Glutamatergic neuron (in vitro differentiated cells): Measurements from ENCODE around the gene DUS1L. TPM values are rescaled to one million over a fixed set of nuclear protein-coding genes. Genes with fewer than 3 reads are reported as not detected.

Experiments
- DNase-seq: peaks from one replicate; pipeline ENCODE4 v3.0.0; 2022
- H3K27ac Mint-ChIP-seq: one replicate; pipeline ENCODE4 v1.8.0; 2020; ENCODE audit warnings: mild to moderate bottlenecking, mixed read lengths, inconsistent platforms; ENCODE audit not compliant: unreplicated experiment
- H3K27me3 Mint-ChIP-seq: one replicate; pipeline ENCODE4 v1.8.0; 2020; ENCODE audit warnings: mild to moderate bottlenecking, moderate library complexity, mixed read lengths, inconsistent platforms; ENCODE audit not compliant: unreplicated experiment
- H3K36me3 Mint-ChIP-seq: one replicate; pipeline ENCODE4 v1.8.0; 2020; ENCODE audit warnings: mild to moderate bottlenecking, mixed read lengths, inconsistent platforms; ENCODE audit not compliant: unreplicated experiment
- H3K4me1 Mint-ChIP-seq: one replicate; pipeline ENCODE4 v1.8.0; 2020; ENCODE audit warnings: mild to moderate bottlenecking, low read depth, mixed read lengths, inconsistent platforms; ENCODE audit not compliant: unreplicated experiment
- H3K4me3 Mint-ChIP-seq: one replicate; pipeline ENCODE4 v1.8.0; 2020; ENCODE audit warnings: mild to moderate bottlenecking, mixed read lengths, inconsistent platforms; ENCODE audit not compliant: unreplicated experiment
- H3K9me3 Mint-ChIP-seq: one replicate; pipeline ENCODE4 v1.8.0; 2020; ENCODE audit warnings: mild to moderate bottlenecking, moderate library complexity, mixed read lengths, inconsistent platforms; ENCODE audit not compliant: unreplicated experiment
- CTCF ChIP-seq: fragments of 200-600 bp; sonication (generic); IDR thresholded peaks from one replicate; pipeline ENCODE4 v1.5.0; 2021; ENCODE audit not compliant: partially characterized antibody, unreplicated experiment
- total RNA-seq: library from RNA; stranded (reverse); fragmentation: NEBNext Ultra II Directional; extraction: Animal tissue kit (Norgen Biotek cat#: 25700); gene quantifications from one replicate; pipeline ENCODE4 v1.2.1, GENCODE V29; 2021; ENCODE audit not compliant: unreplicated experiment

The DUS1L gene
- total RNA-seq, 1 donor from 2014 or later, result 122 TPM

GRCh38 chr17:82108038-82108437, 42.4 kb upstream of the DUS1L start:
- Mint-ChIP-seq H3K9me3 (peaks cover 12% of the 10 kb centered on the region), H3K27ac (no peak overlapping the region), H3K4me3 (no peak overlapping the region), H3K36me3 (no peaks in the 10 kb centered on the region), H3K27me3 (peaks cover 4% of the 10 kb centered on the region), H3K4me1 (peaks cover 17% of the 10 kb centered on the region)
- DNase-seq, result peak; percentile 16
- no peak for TF ChIP-seq CTCF

- DNase-seq, result peak; percentile 22
- H3K4me3 Mint-ChIP-seq, result no peak overlapping the region
- no peak for TF ChIP-seq CTCF
- H3K9me3 Mint-ChIP-seq, result peaks cover 14% of the 10 kb centered on the region
- no peaks in the 10 kb centered on the region for H3K36me3 Mint-ChIP-seq
- peaks cover 5% of the 10 kb centered on the region for H3K27me3 Mint-ChIP-seq
- no peak overlapping the region for H3K27ac Mint-ChIP-seq
- H3K4me1 Mint-ChIP-seq, result peaks cover 17% of the 10 kb centered on the region
Measured at GRCh38 chr17:82107341-82107860, 41.8 kb upstream of the DUS1L start.

GRCh38 chr17:82106688-82107305, 41.2 kb upstream of the DUS1L start:
- no peak overlapping the region for H3K4me3 Mint-ChIP-seq
- H3K4me1 Mint-ChIP-seq, result peaks cover 17% of the 10 kb centered on the region
- H3K36me3 Mint-ChIP-seq, result no peaks in the 10 kb centered on the region
- peak; percentile 44 for DNase-seq
- peak overlapping the region; percentile 82 for H3K27ac Mint-ChIP-seq
- H3K9me3 Mint-ChIP-seq, result peaks cover 14% of the 10 kb centered on the region
- peaks cover 7% of the 10 kb centered on the region for H3K27me3 Mint-ChIP-seq
- no peak for TF ChIP-seq CTCF

GRCh38 chr17:82105882-82106687, 40.5 kb upstream of the DUS1L start:
- Mint-ChIP-seq H3K9me3 (peaks cover 14% of the 10 kb centered on the region), H3K4me1 (peaks cover 17% of the 10 kb centered on the region), H3K27ac (peak overlapping the region; percentile 82), H3K4me3 (no peak overlapping the region), H3K27me3 (peaks cover 7% of the 10 kb centered on the region), H3K36me3 (no peaks in the 10 kb centered on the region)
- peak; percentile 36 for TF ChIP-seq CTCF
- peak; percentile 78 for DNase-seq
